GM12864 (cell line): ENCODE data around the gene GABARAPL1.

ENCODE experiments used
- DNase-seq: peaks from one replicate; pipeline ENCODE4 v3.0.0-alpha.2; 2011; ENCODE audit warnings: low read depth
- H3K4me3 ChIP-seq: 2 replicates; pipeline ENCODE4 v1.5.1; 2011; ENCODE audit warnings: mild to moderate bottlenecking, low read depth, low read length, control low read depth
- TF ChIP-seq, protein P1 (sequence below): IDR thresholded peaks from 2 replicates; pipeline ENCODE4 v1.5.1; 2011; ENCODE audit warnings: low read depth, mild to moderate bottlenecking, moderate library complexity, low read length, control low read depth, inconsistent platforms; ENCODE audit errors: missing control alignments

GABARAPL1 gene

DNA sequence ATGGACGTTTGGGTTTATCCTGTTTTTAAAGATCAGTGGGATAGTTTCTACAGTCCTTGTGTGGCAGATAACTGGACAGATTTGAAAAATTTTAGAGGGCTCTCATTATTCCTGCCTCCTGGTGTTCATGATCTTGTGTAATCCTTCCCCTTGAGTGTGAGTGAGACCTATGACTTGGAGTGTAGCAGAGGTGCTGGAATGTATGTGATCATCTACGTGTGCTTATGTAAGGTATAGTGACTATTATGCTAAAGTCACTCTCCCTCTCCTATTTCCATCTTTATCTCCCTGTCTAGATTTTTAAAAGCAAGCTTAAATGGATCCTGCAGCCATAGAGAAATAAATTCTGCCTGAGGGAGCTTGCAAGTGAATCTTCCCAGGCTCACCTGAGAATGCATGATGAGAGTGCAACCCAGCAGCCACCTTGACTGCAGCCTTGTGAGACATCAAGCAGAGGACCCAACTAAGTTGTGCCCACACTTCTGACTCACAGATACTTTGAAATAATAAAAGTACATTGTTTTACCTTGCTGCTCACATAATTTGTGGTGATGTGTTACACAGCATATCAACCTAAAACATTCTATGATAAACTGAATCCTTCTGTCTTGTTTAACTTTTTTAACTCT lies 37.6 kb upstream of the GABARAPL1 start:
- TF ChIP-seq, protein P1, sequence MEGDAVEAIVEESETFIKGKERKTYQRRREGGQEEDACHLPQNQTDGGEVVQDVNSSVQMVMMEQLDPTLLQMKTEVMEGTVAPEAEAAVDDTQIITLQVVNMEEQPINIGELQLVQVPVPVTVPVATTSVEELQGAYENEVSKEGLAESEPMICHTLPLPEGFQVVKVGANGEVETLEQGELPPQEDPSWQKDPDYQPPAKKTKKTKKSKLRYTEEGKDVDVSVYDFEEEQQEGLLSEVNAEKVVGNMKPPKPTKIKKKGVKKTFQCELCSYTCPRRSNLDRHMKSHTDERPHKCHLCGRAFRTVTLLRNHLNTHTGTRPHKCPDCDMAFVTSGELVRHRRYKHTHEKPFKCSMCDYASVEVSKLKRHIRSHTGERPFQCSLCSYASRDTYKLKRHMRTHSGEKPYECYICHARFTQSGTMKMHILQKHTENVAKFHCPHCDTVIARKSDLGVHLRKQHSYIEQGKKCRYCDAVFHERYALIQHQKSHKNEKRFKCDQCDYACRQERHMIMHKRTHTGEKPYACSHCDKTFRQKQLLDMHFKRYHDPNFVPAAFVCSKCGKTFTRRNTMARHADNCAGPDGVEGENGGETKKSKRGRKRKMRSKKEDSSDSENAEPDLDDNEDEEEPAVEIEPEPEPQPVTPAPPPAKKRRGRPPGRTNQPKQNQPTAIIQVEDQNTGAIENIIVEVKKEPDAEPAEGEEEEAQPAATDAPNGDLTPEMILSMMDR = no peak
- no peak overlapping the region for H3K4me3 ChIP-seq
- no peak for DNase-seq

DNA sequence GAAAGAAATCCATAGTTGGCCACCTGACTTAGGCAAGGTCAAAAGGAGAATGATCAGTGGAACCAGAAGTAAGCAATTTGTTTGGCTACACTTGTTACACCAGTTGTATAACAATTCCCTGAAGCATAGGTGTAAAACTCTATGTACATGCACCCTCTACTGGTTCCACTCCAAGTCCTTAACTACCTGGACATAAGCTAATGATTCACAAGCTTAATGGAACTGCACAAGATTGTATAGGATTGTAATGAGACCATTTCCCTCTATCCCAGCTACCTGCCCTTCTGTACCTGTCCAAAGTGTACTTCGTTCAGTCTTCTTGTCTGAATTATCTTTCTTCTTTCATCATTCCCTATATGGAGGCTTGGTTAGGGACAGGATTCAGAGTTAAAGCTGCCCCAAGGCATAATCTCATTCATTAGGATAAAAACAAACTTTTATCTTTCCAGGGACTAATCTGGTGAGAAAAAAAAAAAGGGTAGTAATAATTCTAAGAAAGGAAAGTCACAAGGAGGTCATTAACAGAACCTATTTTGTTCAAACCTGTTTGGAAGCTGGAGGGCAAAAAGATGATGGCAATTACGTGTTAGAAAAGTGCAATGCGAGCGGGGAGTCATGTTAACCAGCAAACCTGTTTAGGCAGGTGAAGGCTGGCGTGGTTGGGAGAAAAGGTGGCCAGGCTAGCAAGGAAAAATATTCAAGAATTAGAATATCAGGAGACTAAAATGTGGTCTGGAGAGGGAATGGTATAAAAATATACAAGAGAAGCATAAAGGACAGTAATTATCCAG lies 36.6 kb upstream of the GABARAPL1 start:
- TF ChIP-seq, protein P1 = no peak
- H3K4me3 ChIP-seq = no peak overlapping the region
- no peak for DNase-seq

DNA sequence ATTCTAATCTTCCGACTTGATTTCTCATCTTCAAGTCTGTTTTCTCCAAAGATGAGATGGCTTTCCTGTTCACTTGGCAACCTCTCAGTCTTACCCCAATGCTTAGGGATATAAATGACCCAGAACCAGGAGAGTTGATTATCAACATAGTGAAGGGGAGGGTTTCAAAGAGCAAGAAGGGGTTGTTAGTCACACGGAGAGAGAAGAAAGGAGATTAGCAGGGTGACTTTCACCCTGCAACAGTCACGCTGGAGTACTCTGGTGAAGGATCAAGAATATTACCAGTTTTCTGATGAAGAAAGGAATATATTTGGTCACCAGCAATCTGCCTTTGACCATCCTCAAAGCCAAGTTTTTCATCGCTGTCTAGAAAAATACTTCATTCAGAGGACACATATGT lies 33.9 kb upstream of the GABARAPL1 start, which contains the start of gene TMEM52B:
Gene TMEM52B (plus strand): TSS at position 212 of the 400 bp plus-strand sequence. CDS start 543 bp downstream, outside the sequence.
- no peak for DNase-seq
- H3K4me3 ChIP-seq = no peak within 1 kb of the TSS
- TF ChIP-seq, protein P1 = no peak

DNA sequence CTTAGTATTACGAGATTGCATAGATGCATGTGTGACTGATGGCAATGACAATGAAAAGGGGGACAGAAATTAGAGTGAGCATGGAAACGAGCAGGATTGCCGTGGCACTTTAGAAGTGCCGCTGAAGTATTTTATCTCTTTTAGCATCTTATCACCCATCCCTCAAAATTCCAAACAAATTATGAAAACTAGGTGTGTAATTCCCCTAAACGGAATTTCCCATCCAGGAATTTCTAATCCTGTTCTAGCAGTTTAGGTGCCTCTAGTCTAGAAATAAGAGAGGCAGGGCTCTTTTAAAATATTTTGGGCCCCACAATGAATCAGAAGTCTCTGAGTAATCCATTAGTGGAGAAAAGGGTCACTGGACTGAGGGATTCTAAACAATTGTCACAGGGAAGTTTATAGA lies 32.9 kb upstream of the GABARAPL1 start:
- TF ChIP-seq, protein P1 = no peak
- H3K4me3 ChIP-seq = no peak overlapping the region
- DNase-seq = no peak

DNA sequence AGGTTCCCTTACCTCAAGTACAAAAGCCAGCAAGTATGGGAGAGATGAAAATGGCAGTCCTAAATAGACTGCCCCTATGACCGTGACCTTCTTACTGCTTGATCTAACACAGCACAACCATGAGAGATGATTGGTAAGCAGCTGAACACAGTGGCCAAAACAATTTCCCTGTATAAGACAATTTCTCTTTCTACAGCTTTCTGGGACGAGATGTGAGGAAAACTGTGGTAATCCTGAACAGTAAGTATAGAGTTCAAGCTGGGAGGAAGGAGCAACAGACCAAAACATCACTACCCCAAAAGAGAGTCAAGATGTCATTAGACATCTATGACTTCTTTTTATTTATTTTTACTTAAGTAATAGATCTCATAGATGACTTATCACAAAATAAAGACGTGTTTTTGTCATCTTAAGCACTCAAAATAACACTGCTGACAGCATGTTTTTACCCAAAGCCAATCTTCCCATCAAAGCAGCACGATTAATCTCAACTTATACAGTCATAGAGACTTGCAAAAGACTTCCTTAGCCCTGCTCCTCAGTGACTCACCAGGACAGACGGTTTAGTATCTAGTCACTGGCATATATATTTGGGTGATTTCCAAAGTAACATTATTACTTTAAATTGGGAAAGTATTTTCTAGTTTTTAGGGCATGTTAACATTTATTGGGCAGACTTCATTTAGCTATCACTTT lies 30.2 kb upstream of the GABARAPL1 start:
- no peak for DNase-seq

DNA sequence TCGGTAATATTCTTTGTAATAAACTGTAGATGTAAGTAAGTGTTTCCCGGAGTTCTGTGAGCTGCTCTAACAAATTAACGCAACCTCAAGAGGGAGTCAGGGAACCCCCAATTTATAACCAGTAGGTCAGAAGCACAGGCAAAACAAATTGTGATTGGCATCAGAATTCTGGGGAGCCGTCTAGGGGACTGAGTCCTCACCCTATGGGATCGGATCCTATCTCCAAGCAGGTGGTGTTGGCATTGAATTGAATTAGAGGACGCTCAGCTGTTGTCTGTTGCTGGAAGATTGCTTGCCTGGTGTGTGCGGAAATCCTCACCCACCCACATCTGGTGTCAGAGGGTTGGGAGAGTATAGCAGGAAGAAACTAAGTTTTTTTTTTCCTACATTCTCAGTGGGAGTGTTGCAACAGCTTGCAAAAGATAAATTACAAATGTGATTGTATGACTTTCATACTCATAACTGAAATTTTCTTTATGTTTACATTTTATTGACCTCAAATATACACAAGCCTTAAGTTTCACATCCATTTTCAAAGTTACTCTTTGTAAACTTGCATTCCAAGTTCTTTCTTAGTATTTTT lies 28.3 kb upstream of the GABARAPL1 start:
- no peak for DNase-seq
- no peak overlapping the region for H3K4me3 ChIP-seq
- TF ChIP-seq, protein P1 = no peak

More for the DNA sequence above, 30.2 kb upstream of the GABARAPL1 start:
- no peak overlapping the region for H3K4me3 ChIP-seq
- TF ChIP-seq, protein P1 = no peak
